H1 (cell line): ENCODE results near the gene ADIPOQ. TPM values are rescaled to one million over a fixed set of nuclear protein-coding genes. Genes with fewer than 3 reads are reported as not detected.

ENCODE experiments used
- CTCF ChIA-PET: fragments of 300-600 bp; sonication (Branson Sonifier 250); formaldehyde crosslinking; loops from one replicate; lab custom pipeline; 2021; ENCODE audit not compliant: partially characterized antibody; lab: Charles Lee
- POLR2A ChIA-PET: fragments of 300-600 bp; sonication (Branson Sonifier 250); formaldehyde crosslinking; loops from one replicate; lab custom pipeline; 2021; ENCODE audit warnings: inconsistent platforms; ENCODE audit not compliant: partially characterized antibody; lab: Charles Lee
- DNase-seq, 2 experiments: peaks; one replicate each; pipeline versions ENCODE4 v3.0.0 to v3.0.0-alpha.2; 2010 to 2022; ENCODE audit warnings: low spot score in 2 of 2, low read depth in 1 of 2, mixed read lengths in 1 of 2
- FAIRE-seq: peaks from 2 replicates; lab custom pipeline; 2011; peaks lifted over from hg19 to GRCh38; lab: Jason Lieb, UNC
- H2AFZ ChIP-seq: 2 replicates; pipeline ENCODE4 v1.8.1; 2012; ENCODE audit warnings: low read length, inconsistent platforms
- H2AK5ac ChIP-seq: 2 replicates; pipeline ENCODE4 v1.6.1; 2013; ENCODE audit warnings: low read depth, low read length
- H2BK120ac ChIP-seq: replicated peaks from 2 replicates; pipeline ENCODE3; 2013; ENCODE audit warnings: low read depth, low read length, inconsistent platforms
- H2BK12ac ChIP-seq: 2 replicates; pipeline ENCODE4 v1.6.1; 2013; ENCODE audit warnings: low read depth, low read length
- H2BK15ac ChIP-seq: 2 replicates; pipeline ENCODE4 v1.6.1; 2013; ENCODE audit warnings: low read length
- H2BK20ac ChIP-seq: 2 replicates; pipeline ENCODE4 v1.6.1; 2013; ENCODE audit warnings: low read length
- H2BK5ac ChIP-seq: 2 replicates; pipeline ENCODE4 v1.6.1; 2013; ENCODE audit warnings: low read depth, low read length
- H3K14ac ChIP-seq: 2 replicates; pipeline ENCODE4 v1.6.1; 2013; ENCODE audit warnings: inconsistent platforms; ENCODE audit not compliant: insufficient read length
- H3K18ac ChIP-seq: 2 replicates; pipeline ENCODE4 v1.6.1; 2013; ENCODE audit warnings: low read length; ENCODE audit errors: extremely low read depth
- H3K23ac ChIP-seq: 2 replicates; pipeline ENCODE4 v1.6.1; 2013; ENCODE audit warnings: inconsistent platforms; ENCODE audit not compliant: insufficient read length
- H3K23me2 ChIP-seq: 2 replicates; pipeline ENCODE4 v1.6.1; 2013; ENCODE audit warnings: low read depth, low read length
- H3K27ac ChIP-seq: 2 replicates; pipeline ENCODE4 v1.6.1; 2011; ENCODE audit warnings: low read depth, low read length, inconsistent platforms
- H3K27me3 ChIP-seq, 4 experiments: replicated peaks in 1 of 4; 1 replicate in 1 of 4; 2 replicates in 3 of 4; pipeline versions ENCODE4 v1.6.1 to v1.8.1; 2011 to 2013; ENCODE audit warnings: low read length in 3 of 4, mild to moderate bottlenecking in 3 of 4, inconsistent platforms in 2 of 4, mixed read lengths in 2 of 4, moderate library complexity in 1 of 4; ENCODE audit not compliant: control insufficient read depth in 3 of 4, insufficient read depth in 3 of 4; ENCODE audit errors: extremely low read depth in 1 of 4
- H3K36me3 ChIP-seq, 4 experiments: 2 replicates each; pipeline versions ENCODE4 v1.6.1 to v1.8.1; 2011 to 2013; ENCODE audit warnings: mild to moderate bottlenecking in 4 of 4, low read length in 3 of 4, moderate library complexity in 2 of 4, control low read depth in 1 of 4, inconsistent platforms in 1 of 4; ENCODE audit not compliant: insufficient read depth in 4 of 4, control insufficient read depth in 2 of 4
- H3K4ac ChIP-seq: replicated peaks from 2 replicates; pipeline ENCODE3; 2013; ENCODE audit warnings: low read length, low read depth, mixed read lengths, inconsistent platforms; ENCODE audit not compliant: insufficient read length
- H3K4me1 ChIP-seq, 4 experiments: replicated peaks in 1 of 4; 1 replicate in 1 of 4; 2 replicates in 3 of 4; pipeline versions ENCODE4 v1.6.1 to v1.8.1; 2011 to 2013; ENCODE audit warnings: low read length in 3 of 4, inconsistent platforms in 2 of 4, mixed read lengths in 1 of 4; ENCODE audit not compliant: insufficient read depth in 4 of 4, control insufficient read depth in 3 of 4
- H3K4me2 ChIP-seq, 2 experiments: 2 replicates each; pipeline versions ENCODE4 v1.6.1 to v1.8.1; 2011 to 2013; ENCODE audit warnings: low read depth in 2 of 2, low read length in 2 of 2, control low read depth in 1 of 2, inconsistent platforms in 1 of 2, mild to moderate bottlenecking in 1 of 2; ENCODE audit not compliant: insufficient read depth in 1 of 2
- H3K4me3 ChIP-seq, 4 experiments: fragments of 200-600, 300-600 bp in 1 of 4; sonication (generic), shearing (Covaris generic), sonication (Bioruptor Twin) in 1 of 4; 2 replicates each; pipeline versions ENCODE4 v1.5.1 to v1.8.1; 2011 to 2016; ENCODE audit warnings: low read length in 4 of 4, low read depth in 3 of 4, control low read depth in 2 of 4, inconsistent platforms in 2 of 4, mild to moderate bottlenecking in 2 of 4, mixed read lengths in 1 of 4, moderate library complexity in 1 of 4; ENCODE audit not compliant: insufficient read depth in 2 of 4; ENCODE audit errors: extremely low read depth in 1 of 4
- H3K56ac ChIP-seq: replicated peaks from 2 replicates; pipeline ENCODE3; 2013; ENCODE audit warnings: low read depth, mild to moderate bottlenecking, mixed read lengths, low read length, inconsistent platforms; ENCODE audit not compliant: insufficient read length
- H3K79me1 ChIP-seq: 2 replicates; pipeline ENCODE4 v1.6.1; 2013; ENCODE audit warnings: low read depth, low read length, control low read depth
- H3K79me2 ChIP-seq, 2 experiments: 2 replicates each; pipeline versions ENCODE4 v1.6.1 to v1.8.1; 2012 to 2013; ENCODE audit warnings: low read length in 2 of 2, mild to moderate bottlenecking in 2 of 2, inconsistent platforms in 1 of 2; ENCODE audit not compliant: insufficient read depth in 2 of 2, control insufficient read depth in 1 of 2
- H3K9ac ChIP-seq, 4 experiments: replicated peaks in 1 of 4; 1 replicate in 1 of 4; 2 replicates in 3 of 4; pipeline versions ENCODE4 v1.6.1 to v1.8.1; 2011 to 2013; ENCODE audit warnings: low read depth in 3 of 4, low read length in 3 of 4, control low read depth in 2 of 4, mild to moderate bottlenecking in 2 of 4, moderate library complexity in 2 of 4, inconsistent platforms in 1 of 4; ENCODE audit errors: extremely low read depth in 1 of 4
- H3K9me3 ChIP-seq, 2 experiments: 2 replicates each; pipeline versions ENCODE4 v1.6.1 to v1.8.1; 2012 to 2013; ENCODE audit warnings: mild to moderate bottlenecking in 2 of 2, moderate library complexity in 2 of 2, control low read depth in 1 of 2, inconsistent platforms in 1 of 2, low read depth in 1 of 2, low read length in 1 of 2, mixed read lengths in 1 of 2; ENCODE audit not compliant: insufficient read depth in 2 of 2
- H4K20me1 ChIP-seq, 2 experiments: replicated peaks in 1 of 2; 2 replicates each; pipeline versions ENCODE3 to v1.8.1; 2011 to 2013; ENCODE audit warnings: inconsistent platforms in 2 of 2, low read length in 2 of 2, mild to moderate bottlenecking in 1 of 2; ENCODE audit not compliant: insufficient read depth in 2 of 2, control insufficient read depth in 1 of 2
- H4K5ac ChIP-seq: 2 replicates; pipeline ENCODE4 v1.6.1; 2013; ENCODE audit warnings: low read length, low read depth, mixed read lengths, inconsistent platforms; ENCODE audit not compliant: insufficient read length
- H4K8ac ChIP-seq: 2 replicates; pipeline ENCODE4 v1.8.0; 2013; ENCODE audit warnings: mild to moderate bottlenecking, moderate library complexity, low read length, inconsistent platforms; ENCODE audit not compliant: insufficient read depth; ENCODE audit errors: extremely low read depth
- H4K91ac ChIP-seq: replicated peaks from 2 replicates; pipeline ENCODE3; 2013; ENCODE audit warnings: low read length, mixed read lengths, inconsistent platforms; ENCODE audit not compliant: insufficient read length
- CBX5 ChIP-seq: fragments of 300-800, 300-1000 bp; sonication (generic); IDR thresholded peaks from 2 replicates; pipeline ENCODE4 v1.7.1; 2016; ENCODE audit warnings: antibody characterized with exemption, low read length, low read depth
- CEBPB ChIP-seq: IDR thresholded peaks from 2 replicates; pipeline ENCODE4 v1.6.1; 2012; ENCODE audit warnings: low read depth, low read length
- CREB1 ChIP-seq: IDR thresholded peaks from 2 replicates; pipeline ENCODE4 v1.6.1; 2012; ENCODE audit warnings: inconsistent platforms
- CTCF ChIP-seq, 3 experiments: IDR thresholded peaks; 1 replicate in 2 of 3; 2 replicates in 1 of 3; pipeline versions ENCODE4 v1.5.1 to v1.6.1; 2011; ENCODE audit warnings: low read length in 3 of 3, mild to moderate bottlenecking in 3 of 3, inconsistent platforms in 2 of 3, low read depth in 1 of 3, moderate library complexity in 1 of 3; ENCODE audit not compliant: insufficient read depth in 1 of 3; ENCODE audit errors: control extremely low read depth in 1 of 3
- E2F6 ChIP-seq: IDR thresholded peaks from 2 replicates; pipeline ENCODE4 v1.6.1; 2012; ENCODE audit warnings: inconsistent platforms
- MAX ChIP-seq: IDR thresholded peaks from 2 replicates; pipeline ENCODE4 v1.6.1; 2012; ENCODE audit warnings: inconsistent platforms
- POLR2A ChIP-seq, 2 experiments: IDR thresholded peaks; 1 replicate in 1 of 2; 2 replicates in 1 of 2; pipeline ENCODE4 v1.6.1; 2011; ENCODE audit warnings: low read depth in 2 of 2, low read length in 2 of 2, mild to moderate bottlenecking in 2 of 2; ENCODE audit errors: control extremely low read depth in 1 of 2
- RXRA ChIP-seq: IDR thresholded peaks from 2 replicates; pipeline ENCODE4 v1.6.1; 2011; ENCODE audit warnings: low read depth, mild to moderate bottlenecking, low read length, moderate library complexity; ENCODE audit not compliant: insufficient read depth
- SAP30 ChIP-seq: fragments of 300-600 bp; sonication (generic); IDR thresholded peaks from 2 replicates; pipeline ENCODE4 v1.7.1; 2012; ENCODE audit warnings: low read length, moderate library complexity, mild to moderate bottlenecking, inconsistent platforms; ENCODE audit not compliant: insufficient read depth, insufficient replicate concordance
- TAF1 ChIP-seq: IDR thresholded peaks from 2 replicates; pipeline ENCODE4 v1.6.1; 2011; ENCODE audit warnings: mild to moderate bottlenecking, low read depth, low read length
- WGBS, 2 experiments: shearing (Covaris generic) in 1 of 2; methylation state at CpG; one replicate each; pipeline versions ENCODE4 v1.1.6 to v1.1.7; 2013 to 2015; ENCODE audit warnings: low lambda C conversion rate in 2 of 2, mixed read lengths in 2 of 2, inconsistent platforms in 1 of 2, low coverage in 1 of 2, missing lambda C conversion rate in 1 of 2; ENCODE audit not compliant: insufficient replicate concordance in 2 of 2, insufficient coverage in 1 of 2, insufficient read length in 1 of 2; ENCODE audit errors: extremely low coverage in 1 of 2, missing lambda C conversion rate in 1 of 2; 5-methylcytosine and 5-hydroxymethylcytosine counted together
- polyA plus RNA-seq, 7 experiments: library from polyadenylated mRNA; depleted of rRNA in 3 of 7; stranded (reverse) in 5 of 7; unstranded in 2 of 7; fragments of >200 nt in 5 of 7; fragments of 200-250 nt in 2 of 7; gene quantifications; 1 replicate in 5 of 7; 2 replicates in 1 of 7; 4 replicates in 1 of 7; pipeline versions ENCODE4 v1.2.1 to v1.2.3, GENCODE V29; 2011 to 2013; ENCODE audit warnings: missing spikeins in 2 of 7, mixed read lengths in 2 of 7
- total RNA-seq: library from RNA; stranded (reverse); fragmentation: NEBNext Ultra II Directional; extraction: Animal tissue kit (Norgen Biotek cat#: 25700); gene quantifications from 2 replicates; pipeline ENCODE4 v1.2.1, GENCODE V29; 2021

The ADIPOQ gene
- total and polyA plus RNA-seq, 2 of the 8 experiments (the other 6 are each of a cell fraction or from before 2014, with no cell fraction given) = not detected

GRCh38 chr3:186810336-186810996 is 32.0 kb upstream of the ADIPOQ start:
- Histone ChIP-seq H4K8ac (no peak overlapping the region), H3K23ac (no peak overlapping the region), H2AFZ (no peak overlapping the region), H2BK5ac (no peak overlapping the region), H3K4me1 (peaks cover 0 to 5% (median 2%) of the 10 kb centered on the region in 4 experiments; a peak in 3 of 7 replicates), H2BK12ac (no peak overlapping the region), H2BK20ac (no peak overlapping the region), H2BK15ac (no peak overlapping the region), H3K18ac (no peak overlapping the region), H3K4ac (no peak overlapping the region), H3K27ac (no peak overlapping the region), H3K4me2 (no peak overlapping the region), H4K5ac (no peak overlapping the region), H4K91ac (no peak overlapping the region), H2BK120ac (no peak overlapping the region), H3K79me2 (peaks cover 0 to 8% of the 10 kb centered on the region in 2 experiments; a peak in 2 of 4 replicates), H3K79me1 (no peaks in the 10 kb centered on the region), H3K36me3 (no peaks in the 10 kb centered on the region), H3K4me3 (no peak overlapping the region), H3K23me2 (peaks cover 11% of the 10 kb centered on the region), H3K9me3 (no peaks in the 10 kb centered on the region; a peak in 1 of 4 replicates), H3K9ac (no peak overlapping the region), H3K27me3 (no peaks in the 10 kb centered on the region), H2AK5ac (no peak overlapping the region), H4K20me1 (no peaks in the 10 kb centered on the region), H3K56ac (no peak overlapping the region), H3K14ac (no peak overlapping the region)
- POLR2A ChIA-PET = interaction anchor here (0.9 to 1.6 kb wide), 2 partner anchors 20 to 26 kb away, joined by 3 to 8 read pairs; partner anchors contain the start of gene EIF4A2
- CTCF ChIA-PET = interaction anchor here (0.6 to 3.0 kb wide), 2 partner anchors 11 to 355 kb away, joined by 3 to 10 read pairs; no protein-coding TSS in a partner anchor
- 87% methylated on average over 4 of the region's 5 CpGs; no CpG with 5 or more reads in 1 of the 2 experiments for WGBS, 2 experiments
- FAIRE-seq (no peak), DNase-seq (no peak)
- TF ChIP-seq CTCF (IDR thresholded peaks at IDR 0.05; ENCODE audit: control extremely low read depth in 1 of 3, insufficient read depth in 1 of 3, low read depth in 1 of 3, low read length in 3 of 3) = no peak
- TF ChIP-seq TAF1 = no peak
- TF ChIP-seq CEBPB = no peak
- TF ChIP-seq POLR2A (IDR thresholded peaks at IDR 0.05; ENCODE audit: control extremely low read depth in 1 of 2, low read depth in 2 of 2, low read length in 2 of 2) = no peak
- no peak for TF ChIP-seq CREB1
- no peak for TF ChIP-seq RXRA
- no peak for TF ChIP-seq SAP30
- TF ChIP-seq MAX = no peak
- TF ChIP-seq CBX5 = no peak
- TF ChIP-seq E2F6 = no peak
